OCI-LY1 (cell line): Measurements from ENCODE around the gene MEIOB.

ENCODE experiments used
- EZH2 ChIP-seq: fragments of 200-600 bp; sonication (generic), shearing (Covaris generic); IDR thresholded peaks from 2 replicates; pipeline ENCODE4 v1.8.0; 2017; ENCODE audit warnings: borderline replicate concordance, mixed run types, mild to moderate bottlenecking, antibody characterized with exemption, low read length, moderate library complexity, mixed read lengths
- TF ChIP-seq, protein P1 (sequence below): fragments of 200-600 bp; sonication (generic), shearing (Covaris generic); IDR thresholded peaks from 2 replicates; pipeline ENCODE4 v1.5.1; 2017; ENCODE audit warnings: mild to moderate bottlenecking, antibody characterized with exemption, low read length, moderate library complexity, mixed read lengths

DNA sequence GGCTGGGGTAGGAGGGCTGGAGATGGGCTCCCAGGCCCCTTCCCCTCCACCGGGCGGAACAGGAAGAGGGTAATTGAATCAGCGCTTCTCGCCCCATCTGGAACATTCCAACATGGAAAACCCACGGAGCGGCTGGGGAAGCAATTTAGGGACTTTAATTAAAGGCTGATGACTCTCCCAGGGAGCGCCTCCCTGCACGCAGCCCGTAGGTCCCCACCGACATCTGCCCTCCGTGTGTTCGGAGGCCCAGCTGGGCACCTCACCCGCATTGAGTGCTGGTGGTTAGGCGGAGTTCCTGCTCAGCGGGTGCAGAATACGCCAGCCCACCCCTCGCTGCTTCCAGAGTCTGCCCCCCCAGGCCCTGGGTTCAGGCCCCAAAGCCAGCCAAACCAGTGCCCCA lies 36.2 kb upstream of the MEIOB start:
- TF ChIP-seq, protein P1, sequence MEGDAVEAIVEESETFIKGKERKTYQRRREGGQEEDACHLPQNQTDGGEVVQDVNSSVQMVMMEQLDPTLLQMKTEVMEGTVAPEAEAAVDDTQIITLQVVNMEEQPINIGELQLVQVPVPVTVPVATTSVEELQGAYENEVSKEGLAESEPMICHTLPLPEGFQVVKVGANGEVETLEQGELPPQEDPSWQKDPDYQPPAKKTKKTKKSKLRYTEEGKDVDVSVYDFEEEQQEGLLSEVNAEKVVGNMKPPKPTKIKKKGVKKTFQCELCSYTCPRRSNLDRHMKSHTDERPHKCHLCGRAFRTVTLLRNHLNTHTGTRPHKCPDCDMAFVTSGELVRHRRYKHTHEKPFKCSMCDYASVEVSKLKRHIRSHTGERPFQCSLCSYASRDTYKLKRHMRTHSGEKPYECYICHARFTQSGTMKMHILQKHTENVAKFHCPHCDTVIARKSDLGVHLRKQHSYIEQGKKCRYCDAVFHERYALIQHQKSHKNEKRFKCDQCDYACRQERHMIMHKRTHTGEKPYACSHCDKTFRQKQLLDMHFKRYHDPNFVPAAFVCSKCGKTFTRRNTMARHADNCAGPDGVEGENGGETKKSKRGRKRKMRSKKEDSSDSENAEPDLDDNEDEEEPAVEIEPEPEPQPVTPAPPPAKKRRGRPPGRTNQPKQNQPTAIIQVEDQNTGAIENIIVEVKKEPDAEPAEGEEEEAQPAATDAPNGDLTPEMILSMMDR, result no peak
- TF ChIP-seq EZH2, result no peak
